ENCODE results near the gene METTL13.

METTL13 gene

DNA sequence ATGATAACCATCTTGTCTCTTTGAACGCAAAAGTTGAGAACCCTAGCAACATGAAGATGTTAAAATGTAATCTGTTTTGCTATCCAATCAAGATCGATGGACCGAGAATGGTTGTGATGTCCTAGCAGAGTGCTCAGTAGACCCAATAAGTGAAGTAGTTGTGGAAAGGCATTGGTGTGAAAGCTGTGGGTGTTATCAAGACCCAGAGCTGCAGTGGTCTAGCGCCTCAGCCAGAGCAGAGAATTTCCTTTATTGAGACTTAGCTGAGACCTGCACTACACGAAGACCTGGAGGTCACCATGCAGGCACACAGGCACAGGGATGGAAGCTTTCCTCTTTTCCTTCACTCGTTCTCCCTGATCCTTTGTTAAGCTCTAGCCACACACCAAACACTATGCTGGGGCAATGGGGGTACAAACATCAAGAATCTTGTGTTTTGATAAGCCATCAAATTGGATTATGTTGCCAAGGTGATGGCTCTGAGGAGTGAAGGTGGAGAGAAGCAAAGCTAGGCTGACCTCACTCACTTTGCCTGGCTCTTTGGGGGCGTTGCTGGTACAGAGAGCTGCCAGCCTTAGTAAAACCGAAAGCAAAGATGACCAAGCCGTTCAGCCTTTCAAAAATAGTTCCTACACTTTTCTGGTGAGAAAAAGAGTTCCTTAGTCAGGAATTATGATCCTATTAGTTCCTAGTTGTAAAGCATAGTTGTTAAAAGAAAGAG is 24.1 kb downstream of the METTL13 start:
- DNase-seq = no peak

GRCh38 chr1:171807556-171807955 is 26.1 kb downstream of the METTL13 start:
- DNase-seq = no peak

- no peak for DNase-seq
Observed at GRCh38 chr1:171809834-171810233, 28.4 kb downstream of the METTL13 start.

DNA sequence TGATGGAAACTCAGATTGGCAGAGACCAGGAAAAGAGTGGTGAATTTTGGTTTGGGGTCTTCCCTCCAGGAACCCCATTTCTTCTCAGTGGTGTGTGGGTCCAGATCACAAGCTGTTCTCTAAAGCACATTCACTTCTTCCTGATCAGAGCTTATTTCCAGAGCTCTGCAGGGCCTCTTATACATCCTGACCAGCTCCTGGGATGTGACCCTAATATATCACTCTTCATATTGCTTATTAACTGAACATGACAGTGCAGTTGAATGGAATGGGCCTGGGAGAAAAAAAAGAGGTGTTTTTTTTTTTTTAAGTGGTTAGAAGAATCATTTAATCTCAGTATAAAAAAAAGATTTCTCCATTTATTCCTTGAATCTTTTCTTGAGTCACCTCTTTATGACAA is 30.2 kb downstream of the METTL13 start:
- no peak for DNase-seq

GRCh38 chr1:171814692-171815091 is 33.2 kb downstream of the METTL13 start:
- no peak for DNase-seq

- no peak for DNase-seq
Observed at GRCh38 chr1:171816300-171816901, 34.9 kb downstream of the METTL13 start.

GRCh38 chr1:171817511-171818265 is 36.2 kb downstream of the METTL13 start:
- DNase-seq = peak; percentile 21 to 49

DNA sequence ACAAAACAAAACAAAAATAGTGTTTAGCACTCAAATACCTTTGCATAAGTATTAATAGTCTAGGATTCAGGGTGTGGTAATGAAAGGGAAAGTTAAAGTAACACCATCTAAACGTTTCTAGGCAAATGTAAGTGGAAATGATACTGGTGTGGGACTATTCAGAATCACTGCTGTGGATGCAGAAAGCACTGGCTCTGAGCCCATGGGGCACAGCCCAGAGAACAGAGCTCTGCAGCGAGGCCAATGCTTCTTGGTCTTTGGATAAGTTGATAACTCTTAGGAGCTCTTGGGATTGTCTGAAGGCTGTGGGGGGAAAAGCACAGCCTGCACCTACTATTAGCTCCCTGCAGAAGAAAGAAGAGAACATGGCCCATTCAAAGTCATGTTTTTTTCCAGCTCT is 38.5 kb downstream of the METTL13 start:
- no peak for DNase-seq

- no peak for DNase-seq
Observed at GRCh38 chr1:171826973-171827372, 45.5 kb downstream of the METTL13 start.

DNA sequence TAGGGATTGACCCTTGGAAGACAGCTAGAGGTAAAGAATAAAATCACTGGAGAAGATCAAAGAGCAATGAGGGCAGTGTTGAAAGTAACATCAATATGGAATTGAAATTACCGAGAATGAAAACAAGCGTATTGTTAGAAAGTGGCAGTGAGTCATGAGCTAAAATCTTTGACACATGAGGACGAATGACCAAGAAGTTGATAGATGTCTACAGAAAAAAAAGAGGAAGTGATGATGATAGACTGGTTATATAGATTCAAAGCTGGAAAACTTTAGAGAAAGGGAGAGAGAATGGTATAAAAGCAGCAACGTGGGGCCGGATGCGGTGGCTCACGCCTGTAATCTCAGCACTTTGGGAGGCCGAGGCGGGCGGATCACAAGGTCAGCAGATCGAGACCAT is 47.3 kb downstream of the METTL13 start:
- DNase-seq = no peak

DNA sequence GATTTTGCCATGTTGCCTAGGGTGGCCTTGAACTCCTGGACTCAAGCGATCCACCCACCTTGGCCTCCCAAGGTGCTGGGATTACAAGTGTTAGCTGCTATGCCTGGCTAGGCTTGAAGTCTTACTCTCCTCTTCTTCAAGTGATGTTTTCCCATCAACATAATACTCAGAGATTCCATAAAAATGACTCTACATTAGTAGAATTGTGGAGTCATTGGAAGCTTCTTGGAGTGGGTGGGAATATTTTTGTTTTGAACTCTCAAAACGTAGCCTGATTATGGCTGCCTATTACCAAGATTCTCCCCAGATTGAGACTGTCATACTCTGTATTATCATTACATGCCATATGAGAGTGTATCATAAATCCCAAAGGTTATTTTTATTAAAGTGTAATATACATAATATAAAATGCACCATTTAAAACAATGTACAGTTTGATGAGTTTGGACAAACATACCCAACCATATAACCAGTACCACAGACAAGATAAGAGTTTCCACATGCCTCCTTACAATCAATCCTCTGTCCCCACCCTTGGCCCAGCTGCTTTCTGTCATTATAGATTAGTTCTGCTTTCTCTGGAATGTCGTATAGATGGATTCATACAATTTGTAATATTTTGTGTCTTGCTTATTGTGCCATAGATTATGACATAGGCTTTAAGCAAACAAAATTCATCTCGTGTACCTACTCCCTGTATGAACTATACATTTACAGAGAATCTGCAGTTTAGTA is 51.8 kb downstream of the METTL13 start:
- DNase-seq = no peak

- no peak for DNase-seq
Observed at GRCh38 chr1:171834821-171835220, 53.4 kb downstream of the METTL13 start.

DNA sequence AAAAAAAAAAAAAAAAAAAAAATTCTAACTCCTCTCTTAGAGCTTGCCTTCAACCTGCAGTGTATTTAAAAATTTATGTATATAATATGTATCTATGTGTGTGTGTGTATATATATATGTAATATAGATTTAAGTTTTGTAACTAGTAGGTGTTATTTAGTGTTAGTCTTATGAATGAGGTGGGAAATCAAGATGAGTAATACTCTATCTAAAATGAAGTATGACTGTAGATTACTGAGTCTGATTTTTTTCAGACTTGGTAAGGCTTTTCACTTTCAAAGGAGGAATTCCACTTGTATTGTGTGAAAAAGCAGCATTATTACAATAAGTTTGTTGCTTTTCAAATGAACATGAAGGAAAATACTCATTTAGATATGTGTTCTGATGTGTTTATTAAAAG is 54.4 kb downstream of the METTL13 start:
- DNase-seq = no peak

DNA sequence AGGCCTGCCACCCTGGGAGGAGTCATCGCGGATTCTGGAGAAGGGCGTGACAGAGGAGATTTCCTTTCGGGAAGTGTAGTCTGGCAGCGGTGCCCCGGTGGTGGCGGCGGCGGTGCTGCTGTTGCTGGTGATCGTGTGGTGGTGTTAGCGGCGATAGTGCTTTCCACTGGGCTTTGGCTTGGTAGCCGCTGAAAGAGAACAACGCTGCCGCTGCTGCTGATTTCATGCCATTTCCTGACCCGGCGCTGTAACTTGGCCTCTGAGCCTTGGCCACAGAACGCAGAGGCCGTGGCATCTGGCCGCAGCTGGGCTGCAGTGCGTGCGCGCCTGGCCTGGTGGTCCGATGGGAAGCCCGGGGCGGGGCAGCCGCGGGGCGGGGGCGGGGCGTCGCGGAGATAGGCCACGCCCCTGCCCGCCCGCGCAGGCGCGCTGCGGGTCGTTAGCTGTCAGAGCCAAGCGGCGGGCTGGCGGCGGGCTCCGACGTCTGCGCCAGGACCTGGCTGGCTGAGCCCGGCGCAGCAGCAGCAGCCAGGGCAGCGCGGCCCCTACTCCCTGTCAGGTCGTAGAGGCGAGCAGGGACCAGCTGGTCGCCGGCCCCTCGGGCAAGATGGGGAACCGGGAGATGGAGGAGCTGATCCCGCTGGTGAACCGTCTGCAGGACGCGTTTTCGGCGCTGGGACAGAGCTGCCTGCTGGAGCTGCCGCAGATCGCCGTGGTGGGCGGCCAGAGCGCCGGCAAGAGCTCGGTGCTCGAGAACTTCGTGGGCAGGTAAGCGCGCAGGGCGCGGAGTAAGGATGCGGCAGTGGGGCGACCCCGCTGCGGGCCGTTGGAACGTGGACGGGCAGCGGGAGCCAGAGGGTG is 59.8 kb downstream of the METTL13 start, which contains the start of gene DNM3:
Gene DNM3, plus strand, starts transcription at position 449 of the 861 bp plus-strand sequence. Its CDS starts 159 bp downstream, at position 608.
- peak; percentile 78 to 79 for DNase-seq

- DNase-seq = peak; percentile 5 to 21
Observed at GRCh38 chr1:171841931-171842761, 60.7 kb downstream of the METTL13 start.

DNA sequence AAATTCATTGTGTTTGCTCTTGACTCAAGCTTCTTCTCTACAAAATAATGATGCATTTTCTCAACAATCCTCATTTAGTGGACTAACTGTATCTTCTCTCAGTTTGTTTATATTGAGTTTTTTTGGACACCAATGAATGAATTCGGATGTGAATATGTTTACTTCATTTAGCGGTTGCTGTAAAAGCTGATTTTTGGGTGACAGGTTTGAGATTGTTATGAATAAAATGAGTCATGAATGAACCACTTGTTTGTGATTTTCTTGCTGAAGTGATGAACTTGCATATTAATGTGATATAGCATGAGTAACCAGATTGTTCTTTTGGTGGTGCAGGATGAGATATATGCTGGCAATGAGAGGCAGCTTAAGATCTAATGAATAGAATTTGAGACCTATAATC is 62.9 kb downstream of the METTL13 start:
- no peak for DNase-seq

- no peak for DNase-seq
Observed at GRCh38 chr1:171845998-171846397, 64.5 kb downstream of the METTL13 start.
